ENCODE data around the gene RGS7.

GRCh38 chr1:240804475-240804874 is 552.5 kb downstream of the RGS7 start:
- TF ChIP-seq, protein P1, sequence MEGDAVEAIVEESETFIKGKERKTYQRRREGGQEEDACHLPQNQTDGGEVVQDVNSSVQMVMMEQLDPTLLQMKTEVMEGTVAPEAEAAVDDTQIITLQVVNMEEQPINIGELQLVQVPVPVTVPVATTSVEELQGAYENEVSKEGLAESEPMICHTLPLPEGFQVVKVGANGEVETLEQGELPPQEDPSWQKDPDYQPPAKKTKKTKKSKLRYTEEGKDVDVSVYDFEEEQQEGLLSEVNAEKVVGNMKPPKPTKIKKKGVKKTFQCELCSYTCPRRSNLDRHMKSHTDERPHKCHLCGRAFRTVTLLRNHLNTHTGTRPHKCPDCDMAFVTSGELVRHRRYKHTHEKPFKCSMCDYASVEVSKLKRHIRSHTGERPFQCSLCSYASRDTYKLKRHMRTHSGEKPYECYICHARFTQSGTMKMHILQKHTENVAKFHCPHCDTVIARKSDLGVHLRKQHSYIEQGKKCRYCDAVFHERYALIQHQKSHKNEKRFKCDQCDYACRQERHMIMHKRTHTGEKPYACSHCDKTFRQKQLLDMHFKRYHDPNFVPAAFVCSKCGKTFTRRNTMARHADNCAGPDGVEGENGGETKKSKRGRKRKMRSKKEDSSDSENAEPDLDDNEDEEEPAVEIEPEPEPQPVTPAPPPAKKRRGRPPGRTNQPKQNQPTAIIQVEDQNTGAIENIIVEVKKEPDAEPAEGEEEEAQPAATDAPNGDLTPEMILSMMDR (IDR thresholded peaks at IDR 0.05; ENCODE audit: low read depth, low read length), result no peak
- TF ChIP-seq POLR2A (IDR thresholded peaks at IDR 0.05; ENCODE audit: extremely low read depth, insufficient read length), result no peak
